Calu3 (cell line): Measurements from ENCODE around the gene SNAP25. TPM values are rescaled to one million over a fixed set of nuclear protein-coding genes. Genes with fewer than 3 reads are reported as not detected.

Experiments
- BruUV-seq: library from RNA; stranded (reverse); fragments of 400-500 nt; replicated peaks from 2 replicates; lab custom pipeline; 2021; lab: Mats Ljungman, UMichigan
- CTCF ChIA-PET: fragments of 300-600 bp; sonication (Branson Sonifier 250); formaldehyde crosslinking; loops from one replicate; lab custom pipeline; 2022; ENCODE audit warnings: antibody characterized with exemption; lab: Charles Lee
- DNase-seq: peaks from one replicate; pipeline ENCODE4 v3.0.0; 2022
- H3K27ac Mint-ChIP-seq: one replicate; pipeline ENCODE4 v1.8.0; 2022; ENCODE audit warnings: mixed read lengths; ENCODE audit not compliant: unreplicated experiment
- H3K27me3 Mint-ChIP-seq: one replicate; pipeline ENCODE4 v1.8.0; 2022; ENCODE audit warnings: mixed read lengths; ENCODE audit not compliant: unreplicated experiment
- H3K36me3 Mint-ChIP-seq: one replicate; pipeline ENCODE4 v1.8.0; 2022; ENCODE audit warnings: mild to moderate bottlenecking, moderate library complexity, mixed read lengths; ENCODE audit not compliant: insufficient read depth, unreplicated experiment
- H3K4me1 Mint-ChIP-seq: one replicate; pipeline ENCODE4 v1.8.0; 2022; ENCODE audit warnings: mild to moderate bottlenecking, low read depth, mixed read lengths; ENCODE audit not compliant: unreplicated experiment
- H3K4me3 Mint-ChIP-seq: one replicate; pipeline ENCODE4 v1.8.0; 2022; ENCODE audit warnings: mild to moderate bottlenecking, low read depth, moderate library complexity, mixed read lengths; ENCODE audit not compliant: unreplicated experiment
- H3K9me3 Mint-ChIP-seq: one replicate; pipeline ENCODE4 v1.8.0; 2022; ENCODE audit warnings: low read depth, mixed read lengths; ENCODE audit not compliant: unreplicated experiment
- intact Hi-C: fragments of 100-400 bp; cut with micrococcal nuclease; formaldehyde crosslinking; loops from one replicate; pipeline ENCODE4 v1.10.0; 2022; ENCODE audit not compliant: unreplicated experiment
- total RNA-seq: library from RNA; stranded (reverse); gene quantifications from 2 replicates; pipeline ENCODE4 v1.2.3, GENCODE V29; 2022
- TF ChIP-seq, protein P1 (sequence below): fragments of 200-600 bp; IDR thresholded peaks from one replicate; pipeline ENCODE4 v1.8.0; 2022; ENCODE audit warnings: antibody characterized with exemption; ENCODE audit not compliant: unreplicated experiment

SNAP25 gene
- total RNA-seq, 1 experiment from 2014 or later, result 0.73 TPM

GRCh38 chr20:10280018-10280908 lies 61.6 kb downstream of the SNAP25 start:
- H3K36me3 Mint-ChIP-seq, result no peaks in the 10 kb centered on the region
- no peak for DNase-seq
- H3K9me3 Mint-ChIP-seq, result no peaks in the 10 kb centered on the region
- no peaks in the 10 kb centered on the region for H3K4me1 Mint-ChIP-seq
- H3K27ac Mint-ChIP-seq, result no peak overlapping the region
- intact Hi-C loops, result no loop called here
- no peak overlapping the region for H3K4me3 Mint-ChIP-seq
- CTCF ChIA-PET, result no interaction called here
- peaks cover 12% of the 10 kb centered on the region for H3K27me3 Mint-ChIP-seq
- BruUV-seq, result no TSS peak
- TF ChIP-seq, protein P1, sequence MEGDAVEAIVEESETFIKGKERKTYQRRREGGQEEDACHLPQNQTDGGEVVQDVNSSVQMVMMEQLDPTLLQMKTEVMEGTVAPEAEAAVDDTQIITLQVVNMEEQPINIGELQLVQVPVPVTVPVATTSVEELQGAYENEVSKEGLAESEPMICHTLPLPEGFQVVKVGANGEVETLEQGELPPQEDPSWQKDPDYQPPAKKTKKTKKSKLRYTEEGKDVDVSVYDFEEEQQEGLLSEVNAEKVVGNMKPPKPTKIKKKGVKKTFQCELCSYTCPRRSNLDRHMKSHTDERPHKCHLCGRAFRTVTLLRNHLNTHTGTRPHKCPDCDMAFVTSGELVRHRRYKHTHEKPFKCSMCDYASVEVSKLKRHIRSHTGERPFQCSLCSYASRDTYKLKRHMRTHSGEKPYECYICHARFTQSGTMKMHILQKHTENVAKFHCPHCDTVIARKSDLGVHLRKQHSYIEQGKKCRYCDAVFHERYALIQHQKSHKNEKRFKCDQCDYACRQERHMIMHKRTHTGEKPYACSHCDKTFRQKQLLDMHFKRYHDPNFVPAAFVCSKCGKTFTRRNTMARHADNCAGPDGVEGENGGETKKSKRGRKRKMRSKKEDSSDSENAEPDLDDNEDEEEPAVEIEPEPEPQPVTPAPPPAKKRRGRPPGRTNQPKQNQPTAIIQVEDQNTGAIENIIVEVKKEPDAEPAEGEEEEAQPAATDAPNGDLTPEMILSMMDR, result no peak

DNA sequence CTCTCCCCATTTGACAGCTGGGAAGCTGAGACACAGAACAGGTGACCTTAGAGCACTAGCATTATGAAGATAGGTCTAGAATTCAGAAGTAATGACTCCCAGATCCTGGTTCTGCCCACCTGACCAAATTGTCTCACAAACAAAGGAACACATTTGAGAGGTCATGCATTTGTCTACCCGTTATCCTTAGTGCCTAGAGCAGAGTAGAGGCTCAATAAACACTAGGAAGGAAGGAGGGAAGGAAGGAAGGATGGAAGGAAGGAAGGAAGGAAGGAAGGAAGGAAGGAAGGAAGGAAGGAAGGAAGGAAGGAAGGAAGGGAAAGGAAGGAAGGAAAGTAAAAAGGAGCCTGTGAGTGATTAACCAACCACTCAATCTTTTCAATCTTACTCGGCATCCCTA lies 63.3 kb downstream of the SNAP25 start:
- TF ChIP-seq, protein P1, result no peak
- BruUV-seq, result no TSS peak
- Mint-ChIP-seq H3K27me3 (peaks cover 12% of the 10 kb centered on the region), H3K27ac (no peak overlapping the region), H3K4me1 (no peaks in the 10 kb centered on the region), H3K9me3 (no peaks in the 10 kb centered on the region), H3K4me3 (no peak overlapping the region), H3K36me3 (no peaks in the 10 kb centered on the region)
- intact Hi-C loops, result no loop called here
- CTCF ChIA-PET, result no interaction called here
- no peak for DNase-seq

DNA sequence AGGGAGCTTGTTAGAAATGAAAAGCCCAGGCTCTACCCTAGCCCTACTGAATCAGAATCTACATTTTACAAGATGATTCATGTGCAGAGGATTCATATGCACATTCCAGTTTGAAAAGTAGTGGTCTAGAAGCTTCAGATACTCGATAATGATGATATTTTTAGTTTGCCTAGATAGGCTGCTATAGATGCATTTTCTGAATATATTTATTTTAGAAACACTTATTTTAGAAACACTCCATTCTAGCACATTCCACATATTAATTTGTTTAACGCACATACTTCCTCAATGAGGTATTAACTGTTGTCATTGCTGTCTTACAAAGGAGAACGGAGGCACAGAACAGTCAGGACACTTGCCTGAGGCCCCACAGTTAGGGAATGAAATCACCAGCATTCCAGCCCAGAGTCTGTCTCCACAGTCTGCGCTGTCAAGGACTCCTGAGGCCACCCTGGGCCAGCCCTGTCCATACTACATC lies 64.4 kb downstream of the SNAP25 start:
- Mint-ChIP-seq H3K36me3 (no peaks in the 10 kb centered on the region), H3K4me3 (no peak overlapping the region), H3K9me3 (no peaks in the 10 kb centered on the region), H3K4me1 (no peaks in the 10 kb centered on the region), H3K27me3 (peaks cover 12% of the 10 kb centered on the region), H3K27ac (no peak overlapping the region)
- TF ChIP-seq, protein P1, result no peak
- BruUV-seq, result no TSS peak
- CTCF ChIA-PET, result no interaction called here
- intact Hi-C loops, result no loop called here
- DNase-seq, result no peak

DNA sequence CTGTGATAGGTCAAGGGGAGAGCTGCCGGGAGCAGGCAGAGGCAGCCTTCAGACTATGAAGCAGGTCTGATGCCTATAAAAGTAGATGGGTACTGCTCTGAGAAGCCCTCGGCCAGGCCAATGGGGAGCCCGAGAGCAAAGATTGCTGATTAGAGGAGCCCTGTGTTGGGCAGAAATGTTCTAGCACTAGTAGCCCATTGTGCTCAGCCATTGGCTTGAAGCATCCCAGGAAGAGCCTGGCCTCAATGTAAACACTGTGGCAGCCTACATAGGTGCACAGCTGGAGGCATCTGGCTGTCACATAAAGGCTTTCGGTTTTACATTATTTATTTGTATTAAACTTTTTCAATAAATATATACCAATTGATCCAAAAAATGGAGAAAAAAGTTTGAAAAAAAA lies 67.7 kb downstream of the SNAP25 start:
- H3K27ac Mint-ChIP-seq, result no peak overlapping the region

More for the DNA sequence above, 67.7 kb downstream of the SNAP25 start:
- no TSS peak for BruUV-seq
- peaks cover 12% of the 10 kb centered on the region for H3K27me3 Mint-ChIP-seq
- no peaks in the 10 kb centered on the region for H3K4me1 Mint-ChIP-seq
- CTCF ChIA-PET, result no interaction called here
- no peak for DNase-seq
- intact Hi-C loops, result no loop called here
- no peaks in the 10 kb centered on the region for H3K9me3 Mint-ChIP-seq
- TF ChIP-seq, protein P1, result no peak
- no peak overlapping the region for H3K4me3 Mint-ChIP-seq
- no peaks in the 10 kb centered on the region for H3K36me3 Mint-ChIP-seq
